GM12878 (cell line): ENCODE measurements around the gene CHAD. TPM values are rescaled to one million over a fixed set of nuclear protein-coding genes. Genes with fewer than 3 reads are reported as not detected.

ENCODE experiments used
- ATAC-seq: fragments of 200-7000 bp; cut with Tn5 transposase; 3 replicates; pipeline ENCODE4 v1.9.1; 2020; ENCODE audit warnings: mild to moderate bottlenecking, moderate library complexity
- BruUV-seq: library from RNA; stranded (reverse); fragments of 400-500 nt; replicated peaks from 2 replicates; lab custom pipeline; 2021; lab: Mats Ljungman, UMichigan
- CTCF ChIA-PET: fragments of 300-600 bp; sonication (Branson Sonifier 250); formaldehyde crosslinking; extraction: SDS; loops from one replicate; lab custom pipeline; 2021; ENCODE audit warnings: inconsistent platforms; lab: Yijun Ruan, JAX
- POLR2A ChIA-PET: fragments of 350-600 bp; formaldehyde crosslinking; extraction: SDS; loops from one replicate; lab custom pipeline; 2021; ENCODE audit warnings: inconsistent platforms; lab: Charles Lee
- RAD21 ChIA-PET: fragments of 300-600 bp; sonication (Branson Sonifier 250); formaldehyde crosslinking; loops from one replicate; lab custom pipeline; 2023; ENCODE audit warnings: antibody characterized with exemption; ENCODE audit not compliant: unreplicated experiment; lab: Charles Lee
- SMC1A ChIA-PET: fragments of 300-600 bp; sonication (Branson Sonifier 250); formaldehyde crosslinking; loops from one replicate; lab custom pipeline; 2023; ENCODE audit not compliant: unreplicated experiment, uncharacterized antibody; lab: Charles Lee
- DNase-seq: peaks from one replicate; pipeline ENCODE4 v3.0.0-alpha.2; 2011; ENCODE audit warnings: low read depth, low spot score
- FAIRE-seq: peaks from 3 replicates; lab custom pipeline; 2011; peaks lifted over from hg19 to GRCh38; lab: Jason Lieb, UNC
- H2AFZ ChIP-seq: 2 replicates; pipeline ENCODE4 v1.6.0; 2011; ENCODE audit warnings: low read depth, low read length, control low read depth; ENCODE audit not compliant: control insufficient read depth
- H3K27ac ChIP-seq: 2 replicates; pipeline ENCODE4 v1.5.1; 2011; ENCODE audit warnings: control low read depth; ENCODE audit not compliant: control insufficient read depth, insufficient read depth
- H3K27me3 ChIP-seq, 2 experiments: replicated peaks in 1 of 2; 2 replicates each; pipeline versions ENCODE4 v1.6.0 to v1.6.1; 2011; ENCODE audit warnings: low read length in 1 of 2; ENCODE audit not compliant: control insufficient read depth in 2 of 2, insufficient read depth in 2 of 2
- H3K36me3 ChIP-seq, 2 experiments: 2 replicates each; pipeline ENCODE4 v1.5.1; 2011; ENCODE audit warnings: low read length in 1 of 2; ENCODE audit not compliant: control insufficient read depth in 2 of 2, insufficient read depth in 2 of 2
- H3K4me1 ChIP-seq: 2 replicates; pipeline ENCODE4 v1.6.1; 2011; ENCODE audit warnings: mild to moderate bottlenecking, low read length, moderate library complexity, mixed read lengths; ENCODE audit not compliant: control insufficient read depth, insufficient read depth
- H3K4me2 ChIP-seq: 2 replicates; pipeline ENCODE4 v1.6.0; 2011; ENCODE audit warnings: control low read depth; ENCODE audit not compliant: control insufficient read depth, insufficient read depth
- H3K4me3 ChIP-seq: fragments of 200-600 bp; sonication (generic); 2 replicates; pipeline ENCODE4 v1.5.1; 2016
- H3K79me2 ChIP-seq: 2 replicates; pipeline ENCODE4 v1.6.0; 2011; ENCODE audit warnings: low read length; ENCODE audit not compliant: control insufficient read depth, insufficient read depth
- H3K9ac ChIP-seq: 2 replicates; pipeline ENCODE4 v1.8.0; 2011; ENCODE audit warnings: low read length, control low read depth, mixed read lengths; ENCODE audit not compliant: control insufficient read depth, insufficient read depth
- H3K9me3 ChIP-seq: replicated peaks from 3 replicates; pipeline ENCODE4 v1.5.1; 2011; ENCODE audit warnings: mild to moderate bottlenecking, low read length; ENCODE audit not compliant: control insufficient read depth, insufficient read depth
- H4K20me1 ChIP-seq: 2 replicates; pipeline ENCODE4 v1.6.0; 2011; ENCODE audit not compliant: control insufficient read depth, insufficient read depth
- BACH1 ChIP-seq: fragments of 450-650 bp; IDR thresholded peaks from 2 replicates; pipeline ENCODE4 v1.6.1; 2017; ENCODE audit warnings: mild to moderate bottlenecking, borderline replicate concordance
- BRCA1 ChIP-seq: IDR thresholded peaks from 2 replicates; pipeline ENCODE4 v1.6.1; 2011; ENCODE audit warnings: low read depth, low read length, improper control_type of control experiment
- EED ChIP-seq: sonication (generic); IDR thresholded peaks from 2 replicates; pipeline ENCODE4 v1.6.1; 2016; ENCODE audit warnings: antibody characterized with exemption, low read depth
- FOXM1 ChIP-seq: IDR thresholded peaks from 2 replicates; pipeline ENCODE4 v1.6.1; 2012; ENCODE audit warnings: low read depth, mild to moderate bottlenecking, inconsistent platforms, low read length, moderate library complexity
- HCFC1 ChIP-seq: fragments of 150-350 bp; IDR thresholded peaks from 2 replicates; pipeline ENCODE4 v1.6.1; 2014; ENCODE audit warnings: low read length
- HSF1 ChIP-seq: fragments of 150-350 bp; IDR thresholded peaks from 2 replicates; pipeline ENCODE4 v1.6.1; 2014; ENCODE audit warnings: mild to moderate bottlenecking, low read depth, low read length
- IRF3 ChIP-seq: fragments of 450-650 bp; IDR thresholded peaks from 2 replicates; pipeline ENCODE4 v1.6.1; 2014; ENCODE audit warnings: mild to moderate bottlenecking
- KDM1A ChIP-seq: fragments of 200-600 bp; sonication (generic); IDR thresholded peaks from 2 replicates; pipeline ENCODE4 v1.6.1; 2016; ENCODE audit warnings: borderline replicate concordance
- NR2F1 ChIP-seq: fragments of 450-650 bp; conservative IDR thresholded peaks from 2 replicates; pipeline ENCODE4 v1.6.1; 2017; ENCODE audit warnings: mild to moderate bottlenecking
- POLR2AphosphoS2 ChIP-seq: IDR thresholded peaks from 2 replicates; pipeline ENCODE4 v1.6.1; 2011; ENCODE audit warnings: low read depth, mild to moderate bottlenecking, low read length, improper control_type of control experiment, moderate library complexity
- RB1 ChIP-seq: fragments of 450-650 bp; formaldehyde crosslinking; IDR thresholded peaks from 2 replicates; pipeline ENCODE4 v1.6.1; 2017; ENCODE audit warnings: mild to moderate bottlenecking, borderline replicate concordance
- SIX5 ChIP-seq: IDR thresholded peaks from 2 replicates; pipeline ENCODE4 v1.6.1; 2011; ENCODE audit warnings: mild to moderate bottlenecking, low read depth, low read length, moderate library complexity; ENCODE audit not compliant: severe bottlenecking
- SMARCA5 ChIP-seq: fragments of 450-650 bp; IDR thresholded peaks from 2 replicates; pipeline ENCODE4 v1.6.1; 2017; ENCODE audit warnings: mild to moderate bottlenecking
- TCF3 ChIP-seq: IDR thresholded peaks from 2 replicates; pipeline ENCODE4 v1.6.1; 2012; ENCODE audit warnings: low read depth, mild to moderate bottlenecking, low read length, borderline replicate concordance; ENCODE audit not compliant: insufficient read depth
- YBX1 ChIP-seq: fragments of 450-650 bp; IDR thresholded peaks from 2 replicates; pipeline ENCODE4 v1.6.1; 2016; ENCODE audit warnings: antibody characterized with exemption
- ZBTB33 ChIP-seq: fragments of 450-650 bp; IDR thresholded peaks from 2 replicates; pipeline ENCODE4 v1.6.1; 2017; ENCODE audit warnings: mild to moderate bottlenecking
- ZNF24 ChIP-seq: fragments of 450-650 bp; IDR thresholded peaks from 2 replicates; pipeline ENCODE4 v1.6.1; 2017; ENCODE audit warnings: antibody characterized with exemption, mild to moderate bottlenecking
- WGBS: methylation state at CpG from one replicate; pipeline ENCODE4 v1.1.6; 2016; ENCODE audit warnings: low lambda C conversion rate; ENCODE audit not compliant: insufficient replicate concordance, insufficient coverage; ENCODE audit errors: missing lambda C conversion rate; 5-methylcytosine and 5-hydroxymethylcytosine counted together
- in situ Hi-C: fragments of 300-500 bp; cut with MboI; formaldehyde crosslinking; loops from 9 replicates; pipeline ENCODE4 v1.14.3; 2018; ENCODE audit warnings: mixed read lengths
- intact Hi-C: fragments of 100-400 bp; cut with micrococcal nuclease; formaldehyde crosslinking; loops from one replicate; pipeline ENCODE4 v1.14.2; 2022; ENCODE audit not compliant: unreplicated experiment
- polyA plus RNA-seq, 11 experiments: library from polyadenylated mRNA; depleted of rRNA in 4 of 11; unstranded in 6 of 11; stranded (reverse) in 5 of 11; fragments of >200 nt; fragmentation: Nextera tagmentation in 4 of 11; fragmentation: Illumina TruSeq in 1 of 11; extraction: Ambion mirVana in 4 of 11; extraction: Trizol in 1 of 11; gene quantifications; 1 replicate in 1 of 11; 2 replicates in 10 of 11; pipeline versions ENCODE4 v1.2.1 to v1.2.3, GENCODE V29; 2011 to 2016; ENCODE audit warnings: inconsistent platforms in 2 of 11, missing spikeins in 2 of 11, low read depth in 1 of 11
- total RNA-seq, 4 experiments: library from RNA; depleted of rRNA in 3 of 4; stranded (reverse); fragments of >200 nt in 3 of 4; fragmentation: Illumina TruSeq in 1 of 4; extraction: Trizol in 1 of 4; gene quantifications; 2 replicates each; pipeline versions ENCODE4 v1.2.1 to v1.2.3, GENCODE V29; 2013 to 2021

Gene CHAD
- total and polyA plus RNA-seq, 10 of the 15 experiments (the other 5 are each of a cell fraction or from before 2014, with no cell fraction given), result 0.06 TPM; not detected in 9

DNA sequence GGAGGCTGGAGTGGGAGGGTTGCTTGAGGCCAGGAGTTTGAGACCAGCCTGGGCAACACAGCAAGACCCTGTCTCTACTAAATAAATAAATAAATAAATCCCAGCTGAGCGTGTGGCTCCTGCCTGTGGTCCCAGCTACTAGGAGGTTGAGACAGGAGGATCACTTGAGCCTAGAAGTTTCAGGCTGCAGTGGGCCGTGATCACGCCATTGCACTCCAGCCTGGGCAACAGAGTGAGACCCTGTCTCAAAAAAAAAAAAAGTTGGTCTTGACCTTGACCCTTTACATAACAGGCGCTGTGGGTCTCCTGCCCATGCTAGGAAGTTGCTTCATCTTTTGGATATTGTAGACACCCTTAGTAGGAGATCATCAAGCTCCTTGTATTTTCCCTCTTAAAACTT lies 31.3 kb downstream of the CHAD start:
- TF ChIP-seq SMARCA5 (no peak), SIX5 (no peak), KDM1A (no peak), ZBTB33 (no peak), HCFC1 (no peak), ZNF24 (no peak), YBX1 (no peak), IRF3 (no peak), EED (no peak), NR2F1 (no peak), BRCA1 (no peak), POLR2AphosphoS2 (no peak), HSF1 (no peak), BACH1 (no peak), TCF3 (no peak), FOXM1 (no peak), RB1 (no peak)
- TF ChIP-seq, all 136 proteins: peak for 0
- Histone ChIP-seq H3K9ac (no peak overlapping the region), H2AFZ (no peak overlapping the region), H3K4me2 (no peak overlapping the region), H3K27ac (no peak overlapping the region), H3K4me1 (no peaks in the 10 kb centered on the region), H4K20me1 (no peaks in the 10 kb centered on the region), H3K4me3 (no peak overlapping the region), H3K36me3 (no peaks in the 10 kb centered on the region), H3K79me2 (no peaks in the 10 kb centered on the region), H3K9me3 (no peaks in the 10 kb centered on the region), H3K27me3 (no peaks in the 10 kb centered on the region)
- ChIA-PET SMC1A (no interaction called here), POLR2A (interaction anchor here (0.8 to 1.3 kb wide), 2 partner anchors 15 to 22 kb away, joined by 3 read pairs; no protein-coding TSS in a partner anchor), RAD21 (no interaction called here), CTCF (interaction anchor here (0.7 to 1.2 kb wide), 4 partner anchors 11 to 189 kb away, joined by 3 to 7 read pairs (median 5); partner anchors contain the start of genes ACSF2 and LRRC59)
- 98% methylated on average over 4 of the region's 4 CpGs for WGBS
- no TSS peak for BruUV-seq
- ATAC-seq, result no peak
- intact Hi-C loops (no loop called here), in situ Hi-C loops (no loop called here)
- no peak for FAIRE-seq
- DNase-seq, result no peak
